ENCODE data around the gene KCNG2. TPM values are rescaled to one million over a fixed set of nuclear protein-coding genes. Genes with fewer than 3 reads are reported as not detected.

Gene KCNG2
- total and polyA plus RNA-seq, 9 of the 15 experiments (the other 6 are each of a cell fraction or from before 2014, with no cell fraction given), result not detected

DNA sequence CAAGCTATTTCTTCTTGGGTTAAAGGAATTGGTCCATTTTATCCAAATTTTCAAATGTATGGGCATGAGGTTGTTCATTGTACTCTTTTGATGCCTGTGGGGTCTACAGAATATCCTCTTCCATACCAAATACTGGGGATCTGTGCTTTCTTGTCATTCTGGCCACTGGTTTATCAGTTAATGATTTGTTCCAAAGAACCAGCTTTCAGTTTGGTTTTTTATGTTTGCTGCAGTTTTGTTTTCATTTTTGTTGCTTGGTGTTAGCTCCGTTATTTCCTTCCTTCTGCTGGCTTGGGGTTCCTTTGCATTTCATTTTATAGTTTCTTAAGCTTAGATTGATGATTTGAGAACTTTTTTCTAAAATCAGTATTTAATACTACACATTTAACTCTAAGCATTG is 108.3 kb downstream of the KCNG2 start:
- no peaks in the 10 kb centered on the region for H3K9me1 ChIP-seq (ENCODE audit: control insufficient read depth, insufficient read depth, low read length)
- no peak overlapping the region for H3K27ac ChIP-seq (ENCODE audit: extremely low read depth, low read depth, low read length)
- FAIRE-seq, result no peak
- H3K9ac ChIP-seq (ENCODE audit: insufficient read depth in 1 of 2, low read depth in 2 of 2, low read length in 2 of 2), result no peak overlapping the region
- no peaks in the 10 kb centered on the region for H3K79me2 ChIP-seq (ENCODE audit: control insufficient read depth, insufficient read depth, low read length)
- intact Hi-C loops (cut with micrococcal nuclease), result no loop called here
- ATAC-seq, result no peak
- H3K4me1 ChIP-seq (replicated peaks in 1 of 2; ENCODE audit: control insufficient read depth in 2 of 2, insufficient read depth in 2 of 2, low read length in 2 of 2), result peaks cover 0 to 4% of the 10 kb centered on the region in 2 experiments; a peak in 1 of 5 replicates
- H3K4me2 ChIP-seq (ENCODE audit: insufficient read depth, low read length), result no peak overlapping the region
- 71% methylated on average over 1 of the region's 1 CpG for WGBS (ENCODE audit: insufficient coverage, low coverage, missing lambda C conversion rate)
- DNase-seq (ENCODE audit: extremely low read depth in 1 of 4, low spot score in 3 of 4), result no peak
- ChIA-PET POLR2A (interaction anchor here (0.7 kb wide), 1 partner anchor 494 kb away, joined by 3 read pairs; no protein-coding TSS in a partner anchor), CTCF (ENCODE audit: low intra/inter-chr PET ratio) (no interaction called here)
- no peaks in the 10 kb centered on the region for H3K27me3 ChIP-seq (ENCODE audit: control insufficient read depth in 2 of 2, insufficient read depth in 2 of 2, low read length in 2 of 2)
- no TSS peak for BruUV-seq (replicated peaks)
- H2AFZ ChIP-seq (ENCODE audit: low read depth, low read length), result no peak overlapping the region
- no peaks in the 10 kb centered on the region for H3K36me3 ChIP-seq (ENCODE audit: control insufficient read depth, insufficient read depth, low read length)
- no peak overlapping the region for H3K4me3 ChIP-seq
- no peaks in the 10 kb centered on the region for H4K20me1 ChIP-seq (replicated peaks; ENCODE audit: control insufficient read depth, insufficient read depth, low read length)
- in situ Hi-C loops (cut with MboI), result no loop called here
- no peaks in the 10 kb centered on the region for H3K9me3 ChIP-seq (replicated peaks; ENCODE audit: control insufficient read depth, insufficient read depth, low read depth, low read length)
- TF ChIP-seq, protein P1, sequence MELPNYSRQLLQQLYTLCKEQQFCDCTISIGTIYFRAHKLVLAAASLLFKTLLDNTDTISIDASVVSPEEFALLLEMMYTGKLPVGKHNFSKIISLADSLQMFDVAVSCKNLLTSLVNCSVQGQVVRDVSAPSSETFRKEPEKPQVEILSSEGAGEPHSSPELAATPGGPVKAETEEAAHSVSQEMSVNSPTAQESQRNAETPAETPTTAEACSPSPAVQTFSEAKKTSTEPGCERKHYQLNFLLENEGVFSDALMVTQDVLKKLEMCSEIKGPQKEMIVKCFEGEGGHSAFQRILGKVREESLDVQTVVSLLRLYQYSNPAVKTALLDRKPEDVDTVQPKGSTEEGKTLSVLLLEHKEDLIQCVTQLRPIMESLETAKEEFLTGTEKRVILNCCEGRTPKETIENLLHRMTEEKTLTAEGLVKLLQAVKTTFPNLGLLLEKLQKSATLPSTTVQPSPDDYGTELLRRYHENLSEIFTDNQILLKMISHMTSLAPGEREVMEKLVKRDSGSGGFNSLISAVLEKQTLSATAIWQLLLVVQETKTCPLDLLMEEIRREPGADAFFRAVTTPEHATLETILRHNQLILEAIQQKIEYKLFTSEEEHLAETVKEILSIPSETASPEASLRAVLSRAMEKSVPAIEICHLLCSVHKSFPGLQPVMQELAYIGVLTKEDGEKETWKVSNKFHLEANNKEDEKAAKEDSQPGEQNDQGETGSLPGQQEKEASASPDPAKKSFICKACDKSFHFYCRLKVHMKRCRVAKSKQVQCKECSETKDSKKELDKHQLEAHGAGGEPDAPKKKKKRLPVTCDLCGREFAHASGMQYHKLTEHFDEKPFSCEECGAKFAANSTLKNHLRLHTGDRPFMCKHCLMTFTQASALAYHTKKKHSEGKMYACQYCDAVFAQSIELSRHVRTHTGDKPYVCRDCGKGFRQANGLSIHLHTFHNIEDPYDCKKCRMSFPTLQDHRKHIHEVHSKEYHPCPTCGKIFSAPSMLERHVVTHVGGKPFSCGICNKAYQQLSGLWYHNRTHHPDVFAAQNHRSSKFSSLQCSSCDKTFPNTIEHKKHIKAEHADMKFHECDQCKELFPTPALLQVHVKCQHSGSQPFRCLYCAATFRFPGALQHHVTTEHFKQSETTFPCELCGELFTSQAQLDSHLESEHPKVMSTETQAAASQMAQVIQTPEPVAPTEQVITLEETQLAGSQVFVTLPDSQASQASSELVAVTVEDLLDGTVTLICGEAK (IDR thresholded peaks at IDR 0.05), result no peak
- TF ChIP-seq, protein P1 (CRISPR knock-in tag; IDR thresholded peaks at IDR 0.05), result no peak
- TF ChIP-seq HDAC8 (tag; IDR thresholded peaks at IDR 0.05) (no peak), SRF (CRISPR knock-in tag; IDR thresholded peaks at IDR 0.05) (no peak), NCOA2 (IDR thresholded peaks at IDR 0.05; ENCODE audit: partially characterized antibody in 2 of 2) (no peak), NFIC (IDR thresholded peaks at IDR 0.05) (no peak), ZKSCAN3 (CRISPR knock-in tag; IDR thresholded peaks at IDR 0.05) (no peak)
- TF ChIP-seq, protein P2, sequence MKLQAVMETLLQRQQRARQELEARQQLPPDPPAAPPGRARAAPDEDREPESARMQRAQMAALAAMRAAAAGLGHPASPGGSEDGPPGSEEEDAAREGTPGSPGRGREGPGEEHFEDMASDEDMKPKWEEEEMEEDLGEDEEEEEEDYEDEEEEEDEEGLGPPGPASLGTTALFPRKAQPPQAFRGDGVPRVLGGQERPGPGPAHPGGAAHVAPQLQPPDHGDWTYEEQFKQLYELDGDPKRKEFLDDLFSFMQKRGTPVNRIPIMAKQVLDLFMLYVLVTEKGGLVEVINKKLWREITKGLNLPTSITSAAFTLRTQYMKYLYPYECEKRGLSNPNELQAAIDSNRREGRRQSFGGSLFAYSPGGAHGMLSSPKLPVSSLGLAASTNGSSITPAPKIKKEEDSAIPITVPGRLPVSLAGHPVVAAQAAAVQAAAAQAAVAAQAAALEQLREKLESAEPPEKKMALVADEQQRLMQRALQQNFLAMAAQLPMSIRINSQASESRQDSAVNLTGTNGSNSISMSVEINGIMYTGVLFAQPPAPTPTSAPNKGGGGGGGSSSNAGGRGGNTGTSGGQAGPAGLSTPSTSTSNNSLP (IDR thresholded peaks at IDR 0.05; ENCODE audit: borderline replicate concordance, low read depth, low read length), result no peak
- TF ChIP-seq, protein P3, sequence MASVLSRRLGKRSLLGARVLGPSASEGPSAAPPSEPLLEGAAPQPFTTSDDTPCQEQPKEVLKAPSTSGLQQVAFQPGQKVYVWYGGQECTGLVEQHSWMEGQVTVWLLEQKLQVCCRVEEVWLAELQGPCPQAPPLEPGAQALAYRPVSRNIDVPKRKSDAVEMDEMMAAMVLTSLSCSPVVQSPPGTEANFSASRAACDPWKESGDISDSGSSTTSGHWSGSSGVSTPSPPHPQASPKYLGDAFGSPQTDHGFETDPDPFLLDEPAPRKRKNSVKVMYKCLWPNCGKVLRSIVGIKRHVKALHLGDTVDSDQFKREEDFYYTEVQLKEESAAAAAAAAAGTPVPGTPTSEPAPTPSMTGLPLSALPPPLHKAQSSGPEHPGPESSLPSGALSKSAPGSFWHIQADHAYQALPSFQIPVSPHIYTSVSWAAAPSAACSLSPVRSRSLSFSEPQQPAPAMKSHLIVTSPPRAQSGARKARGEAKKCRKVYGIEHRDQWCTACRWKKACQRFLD (CRISPR knock-in tag; IDR thresholded peaks at IDR 0.05), result no peak

Data from K562 (cell line).